ENCODE data around the gene FLT3. TPM values are rescaled to one million over a fixed set of nuclear protein-coding genes. Genes with fewer than 3 reads are reported as not detected.

Gene FLT3
- total RNA-seq, 2 donors from 2014 or later, result 0.27 to 2.4 TPM

DNA sequence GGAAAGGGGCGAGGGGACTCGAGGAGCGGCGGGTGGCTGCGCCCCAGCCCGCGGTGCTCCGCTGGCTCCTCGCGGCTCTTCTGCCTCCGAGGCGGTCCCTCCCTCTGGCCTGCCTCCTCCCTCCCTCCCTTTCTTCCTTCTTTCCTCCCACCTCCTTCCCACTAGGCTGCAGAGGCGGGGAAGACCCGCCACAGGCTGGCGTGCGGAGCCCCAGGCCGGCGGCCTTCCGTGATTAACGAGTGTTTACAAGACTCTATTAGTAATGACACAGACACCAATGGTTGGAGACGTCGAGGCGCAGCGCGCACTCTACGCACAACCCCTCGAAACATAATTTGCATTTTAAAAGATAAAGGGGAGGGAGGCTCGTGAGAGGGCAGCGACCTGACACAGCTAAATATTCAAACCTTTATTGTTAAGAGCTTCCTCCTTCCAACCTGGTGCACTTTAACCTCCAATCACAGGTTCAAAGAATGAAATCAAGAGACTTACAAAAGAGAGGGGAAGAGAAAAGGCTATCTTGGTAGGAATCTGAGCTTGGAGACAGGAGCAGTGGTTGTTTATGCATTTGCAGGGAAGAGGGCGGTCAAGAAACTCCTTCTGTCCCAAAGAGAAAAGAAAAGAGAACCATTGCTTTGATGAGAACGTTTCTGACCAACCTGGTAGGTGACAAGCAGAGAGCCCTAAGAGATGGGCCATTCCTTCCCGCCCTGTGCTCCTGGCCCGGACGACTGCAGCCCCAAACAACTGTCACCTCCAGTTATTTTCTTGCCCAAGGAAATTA, 131.1 kb downstream of the FLT3 start, which contains the start of gene CDX2:
Gene CDX2 (minus strand): TSS at position 234 of the 784 bp plus-strand sequence. CDS start 309 bp downstream, outside the sequence.
- H3K4me1 ChIP-seq (replicated peaks), result peaks cover 9% of the 10 kb centered on the region
- 5% methylated on average over 34 of the region's 34 CpGs for WGBS
- H3K27ac ChIP-seq, result no peak within 1 kb of the TSS
- no peak for DNase-seq (ENCODE audit: low spot score)
- TF ChIP-seq CTCF (IDR thresholded peaks at IDR 0.05) (no peak), POLR2AphosphoS5 (IDR thresholded peaks at IDR 0.05) (no peak), POLR2A (IDR thresholded peaks at IDR 0.05) (no peak)
- intact Hi-C loops (cut with DNase I), result no loop called here
- H3K36me3 ChIP-seq, result no peaks in the 10 kb centered on the region
- H3K4me3 ChIP-seq, result peak within 1 kb of the TSS in 1 of 2 donors; percentile 14
- no peaks in the 10 kb centered on the region for H3K9me3 ChIP-seq
- H3K27me3 ChIP-seq (replicated peaks; ENCODE audit: insufficient read depth), result peaks cover 54% of the 10 kb centered on the region

DNA sequence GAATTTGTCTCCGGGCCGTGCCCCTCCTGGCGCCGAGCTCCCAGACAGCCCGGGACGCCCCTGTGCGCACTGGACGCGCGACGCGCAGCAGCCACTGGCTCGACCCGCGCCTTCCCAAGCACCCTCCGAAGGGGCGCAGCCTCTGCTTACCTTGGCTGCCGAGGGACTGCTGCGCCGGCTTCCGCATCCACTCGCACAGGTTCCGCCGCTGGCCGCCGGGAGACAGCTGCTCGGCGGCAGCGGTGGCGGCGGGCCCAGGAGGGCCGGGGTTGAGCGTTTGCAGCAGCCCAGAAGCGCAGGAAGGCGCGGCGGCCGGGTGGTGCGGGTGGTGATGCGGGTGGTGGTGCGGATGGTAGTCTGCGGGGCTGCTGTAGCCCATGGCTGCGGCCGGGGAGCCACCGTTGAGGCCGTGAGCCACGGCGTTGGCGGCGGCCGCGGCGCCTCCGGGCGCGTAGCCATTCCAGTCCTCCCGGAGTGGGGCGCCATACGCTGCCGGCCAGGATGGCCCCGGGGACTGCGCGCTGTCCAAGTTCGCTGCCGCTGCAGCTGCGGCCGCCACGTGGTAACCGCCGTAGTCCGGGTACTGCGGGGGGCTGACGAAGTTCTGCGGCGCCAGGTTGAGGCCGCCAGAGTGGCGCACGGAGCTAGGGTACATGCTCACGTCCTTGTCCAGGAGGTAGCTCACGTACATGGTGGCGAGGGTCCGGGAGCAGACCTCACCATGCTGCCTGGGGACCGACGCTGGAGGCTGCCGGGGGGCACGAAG, 131.9 kb downstream of the FLT3 start:
- no peak for DNase-seq (ENCODE audit: low spot score)
- TF ChIP-seq POLR2AphosphoS5 (IDR thresholded peaks at IDR 0.05) (no peak), CTCF (IDR thresholded peaks at IDR 0.05) (no peak), POLR2A (IDR thresholded peaks at IDR 0.05) (no peak)
- no peak overlapping the region for H3K27ac ChIP-seq
- H3K27me3 ChIP-seq (replicated peaks; ENCODE audit: insufficient read depth), result peaks cover 50% of the 10 kb centered on the region
- WGBS, result 1% methylated on average over 51 of the region's 86 CpGs
- intact Hi-C loops (cut with DNase I), result no loop called here
- peak overlapping the region in 1 of 2 donors; percentile 14 for H3K4me3 ChIP-seq
- H3K4me1 ChIP-seq (replicated peaks), result peaks cover 9% of the 10 kb centered on the region
- no peaks in the 10 kb centered on the region for H3K36me3 ChIP-seq
- H3K9me3 ChIP-seq, result no peaks in the 10 kb centered on the region

- no peaks in the 10 kb centered on the region for H3K9me3 ChIP-seq
- peak overlapping the region in 1 of 2 donors; percentile 14 for H3K4me3 ChIP-seq
- peaks cover 9% of the 10 kb centered on the region for H3K4me1 ChIP-seq (replicated peaks)
- H3K36me3 ChIP-seq, result no peaks in the 10 kb centered on the region
- intact Hi-C loops (cut with DNase I), result no loop called here
- no peak for TF ChIP-seq CTCF (IDR thresholded peaks at IDR 0.05)
- no peak for TF ChIP-seq POLR2AphosphoS5 (IDR thresholded peaks at IDR 0.05)
- peaks cover 44% of the 10 kb centered on the region for H3K27me3 ChIP-seq (replicated peaks; ENCODE audit: insufficient read depth)
- H3K27ac ChIP-seq, result no peak overlapping the region
- DNase-seq (ENCODE audit: low spot score), result no peak
- 3% methylated on average over 33 of the region's 33 CpGs for WGBS
These were observed 132.6 kb downstream of the FLT3 start for GRCh38 chr13:27967736-27968315.

- peak overlapping the region in 1 of 2 donors; percentile 4 for H3K4me3 ChIP-seq
- WGBS, result 12% methylated on average over 18 of the region's 18 CpGs
- intact Hi-C loops (cut with DNase I), result no loop called here
These were observed 133.1 kb downstream of the FLT3 start for GRCh38 chr13:27967203-27967735.

More at GRCh38 chr13:27967203-27967735, 133.1 kb downstream of the FLT3 start:
- no peak for DNase-seq (ENCODE audit: low spot score)
- Histone ChIP-seq H3K36me3 (no peaks in the 10 kb centered on the region), H3K27ac (no peak overlapping the region), H3K4me1 (replicated peaks) (peaks cover 9% of the 10 kb centered on the region), H3K9me3 (no peaks in the 10 kb centered on the region), H3K27me3 (replicated peaks; ENCODE audit: insufficient read depth) (peaks cover 40% of the 10 kb centered on the region)
- TF ChIP-seq POLR2AphosphoS5 (IDR thresholded peaks at IDR 0.05) (no peak), POLR2A (IDR thresholded peaks at IDR 0.05) (no peak), CTCF (IDR thresholded peaks at IDR 0.05) (no peak)
